ENCODE data around the gene GBP2.

GRCh38 chr1:89167590-89168230, 41.8 kb upstream of the GBP2 start:
- TF ChIP-seq POLR2A (IDR thresholded peaks at IDR 0.05; ENCODE audit: low read depth, low read length), result no peak
- no peak for TF ChIP-seq POLR2AphosphoS5 (IDR thresholded peaks at IDR 0.05; ENCODE audit: low read depth, low read length)
- no peak for TF ChIP-seq TAF1 (IDR thresholded peaks at IDR 0.05; ENCODE audit: borderline replicate concordance, low read depth, low read length)

Measured in GM12892 (cell line).